NCI-H2196 treated with DMSO at 0.1 percent for 48 hours (cell line): ENCODE data around the gene ITM2C.

Experiments used
- DNase-seq: peaks from one replicate; lab custom pipeline; 2025; ENCODE audit not compliant: unreplicated experiment; lab: John Stamatoyannopoulos, UW

ITM2C gene

GRCh38 chr2:230906471-230907230, 41.9 kb downstream of the ITM2C start:
- DNase-seq, result no peak

GRCh38 chr2:230907361-230908091, 42.8 kb downstream of the ITM2C start:
- DNase-seq, result no peak

- DNase-seq, result no peak
Observed at GRCh38 chr2:230908092-230908594, 43.4 kb downstream of the ITM2C start.

GRCh38 chr2:230908595-230909191, 44.0 kb downstream of the ITM2C start:
- DNase-seq, result peak; percentile 31

- no peak for DNase-seq
Observed at GRCh38 chr2:230909841-230910545, 45.3 kb downstream of the ITM2C start.

GRCh38 chr2:230910546-230911177, 45.9 kb downstream of the ITM2C start:
- no peak for DNase-seq

- DNase-seq, result no peak
Observed at GRCh38 chr2:230912046-230912445, 47.3 kb downstream of the ITM2C start.

GRCh38 chr2:230912724-230913123, 48.0 kb downstream of the ITM2C start:
- DNase-seq, result no peak

GRCh38 chr2:230913406-230914143, 48.8 kb downstream of the ITM2C start:
- no peak for DNase-seq

- DNase-seq, result no peak
Observed at GRCh38 chr2:230914886-230915285, 50.1 kb downstream of the ITM2C start.

GRCh38 chr2:230915319-230915718, 50.6 kb downstream of the ITM2C start:
- DNase-seq, result no peak

- DNase-seq, result no peak
Observed at GRCh38 chr2:230916218-230916617, 51.5 kb downstream of the ITM2C start.

GRCh38 chr2:230919240-230919639, 54.5 kb downstream of the ITM2C start:
- DNase-seq, result no peak

- no peak for DNase-seq
Observed at GRCh38 chr2:230919681-230920080, 54.9 kb downstream of the ITM2C start.

GRCh38 chr2:230920167-230920566, 55.4 kb downstream of the ITM2C start:
- no peak for DNase-seq

- no peak for DNase-seq
Observed at GRCh38 chr2:230921806-230922595, 57.3 kb downstream of the ITM2C start.

- DNase-seq, result no peak
Observed at GRCh38 chr2:230922951-230923717, 58.4 kb downstream of the ITM2C start.

GRCh38 chr2:230924092-230924469, 59.3 kb downstream of the ITM2C start:
- DNase-seq, result no peak
